ENCODE results near the gene PARM1. TPM values are rescaled to one million over a fixed set of nuclear protein-coding genes. Genes with fewer than 3 reads are reported as not detected.

Gene PARM1
- 0.63 and 1.5 TPM in 2 replicates for total RNA-seq (ENCODE audit: low replicate concordance)

- TF ChIP-seq CTCF (IDR thresholded peaks at IDR 0.05; ENCODE audit: insufficient read depth, low read length): peak; percentile 69
- H3K4me3 ChIP-seq (ENCODE audit: low read depth, low read length): peak within 1 kb of the TSS; percentile 62
- peak; percentile 60 for DNase-seq (ENCODE audit: low read depth)
Measured at GRCh38 chr4:74932832-74933561, at the start of gene PARM1. Gene PARM1 (plus strand): TSS chr4:74933116. CDS start chr4:74933328, 212 bp downstream.

- no peak for TF ChIP-seq CTCF (IDR thresholded peaks at IDR 0.05; ENCODE audit: insufficient read depth, low read length)
- no peak overlapping the region for H3K4me3 ChIP-seq (ENCODE audit: low read depth, low read length)
- DNase-seq (ENCODE audit: low read depth): no peak
Measured at GRCh38 chr4:74884266-74884665, 48.6 kb upstream of the PARM1 start.

- no peak for TF ChIP-seq CTCF (IDR thresholded peaks at IDR 0.05; ENCODE audit: insufficient read depth, low read length)
- DNase-seq (ENCODE audit: low read depth): peak; percentile 49
- no peak overlapping the region for H3K4me3 ChIP-seq (ENCODE audit: low read depth, low read length)
Measured at GRCh38 chr4:74886484-74886883, 46.4 kb upstream of the PARM1 start.

- TF ChIP-seq CTCF (IDR thresholded peaks at IDR 0.05; ENCODE audit: insufficient read depth, low read length): no peak
- no peak for DNase-seq (ENCODE audit: low read depth)
- no peak overlapping the region for H3K4me3 ChIP-seq (ENCODE audit: low read depth, low read length)
Measured at GRCh38 chr4:74890341-74890740, 42.6 kb upstream of the PARM1 start.

GRCh38 chr4:74891037-74891436 lies 41.9 kb upstream of the PARM1 start:
- no peak overlapping the region for H3K4me3 ChIP-seq (ENCODE audit: low read depth, low read length)
- DNase-seq (ENCODE audit: low read depth): no peak
- TF ChIP-seq CTCF (IDR thresholded peaks at IDR 0.05; ENCODE audit: insufficient read depth, low read length): no peak

- H3K4me3 ChIP-seq (ENCODE audit: low read depth, low read length): peak overlapping the region; percentile 7
- TF ChIP-seq CTCF (IDR thresholded peaks at IDR 0.05; ENCODE audit: insufficient read depth, low read length): no peak
- no peak for DNase-seq (ENCODE audit: low read depth)
Measured at GRCh38 chr4:74893171-74893570, 39.7 kb upstream of the PARM1 start.

GRCh38 chr4:74896595-74896994 lies 36.3 kb upstream of the PARM1 start:
- TF ChIP-seq CTCF (IDR thresholded peaks at IDR 0.05; ENCODE audit: insufficient read depth, low read length): no peak

More at GRCh38 chr4:74896595-74896994, 36.3 kb upstream of the PARM1 start:
- no peak for DNase-seq (ENCODE audit: low read depth)
- no peak overlapping the region for H3K4me3 ChIP-seq (ENCODE audit: low read depth, low read length)

Measured in fibroblast of the aortic adventitia (primary cell).